ENCODE data around the gene POLR2B.
"Not testable (repeated sequence)": the region's sequence is repeated elsewhere in the genome, so short reads cannot be mapped to it uniquely, and the experiment has no call there.

POLR2B gene

GRCh38 chr4:56986952-56987351 is 8.3 kb downstream of the POLR2B start:
- DNase-seq (ENCODE audit: low read depth): no peak

GRCh38 chr4:56990109-56990905 is 11.6 kb downstream of the POLR2B start:
- DNase-seq (ENCODE audit: low read depth): no peak

- DNase-seq (ENCODE audit: low read depth): no peak
Observed at GRCh38 chr4:56995525-56995924, 16.8 kb downstream of the POLR2B start.

- no peak for DNase-seq (ENCODE audit: low read depth)
Observed at GRCh38 chr4:56999751-57000150, 21.1 kb downstream of the POLR2B start.

- no peak for DNase-seq (ENCODE audit: low read depth)
Observed at GRCh38 chr4:57013543-57014120, 34.9 kb downstream of the POLR2B start.

GRCh38 chr4:57018980-57019379 is 40.3 kb downstream of the POLR2B start:
- DNase-seq (ENCODE audit: low read depth): no peak

- no peak for DNase-seq (ENCODE audit: low read depth)
Observed at GRCh38 chr4:57020467-57021101, 41.9 kb downstream of the POLR2B start.

- DNase-seq (ENCODE audit: low read depth): no peak
Observed at GRCh38 chr4:57023104-57023503, 44.4 kb downstream of the POLR2B start.

- DNase-seq (ENCODE audit: low read depth): no peak
Observed at GRCh38 chr4:57034520-57034919, 55.8 kb downstream of the POLR2B start.

GRCh38 chr4:57037982-57038604 is 59.4 kb downstream of the POLR2B start:
- DNase-seq (ENCODE audit: low read depth): no peak

- DNase-seq (ENCODE audit: low read depth): no peak
Observed at GRCh38 chr4:57039345-57039744, 60.6 kb downstream of the POLR2B start.

GRCh38 chr4:57040510-57040909 is 61.8 kb downstream of the POLR2B start:
- DNase-seq (ENCODE audit: low read depth): no peak

GRCh38 chr4:57041020-57041419 is 62.3 kb downstream of the POLR2B start:
- no peak for DNase-seq (ENCODE audit: low read depth)

GRCh38 chr4:57042711-57043169 is 64.0 kb downstream of the POLR2B start:
- no peak for DNase-seq (ENCODE audit: low read depth)

GRCh38 chr4:57043347-57044251 is 64.9 kb downstream of the POLR2B start:
- no peak for DNase-seq (ENCODE audit: low read depth)

GRCh38 chr4:57044279-57044678 is 65.6 kb downstream of the POLR2B start:
- DNase-seq (ENCODE audit: low read depth): no peak

GRCh38 chr4:57044996-57045395 is 66.3 kb downstream of the POLR2B start:
- DNase-seq (ENCODE audit: low read depth): no peak

GRCh38 chr4:57047046-57047445 is 68.3 kb downstream of the POLR2B start:
- not testable (repeated sequence) for DNase-seq (ENCODE audit: low read depth)

GRCh38 chr4:57048590-57049304 is 70.1 kb downstream of the POLR2B start:
- DNase-seq (ENCODE audit: low read depth): no peak

GRCh38 chr4:57051095-57051494 is 72.4 kb downstream of the POLR2B start:
- DNase-seq (ENCODE audit: low read depth): no peak

- DNase-seq (ENCODE audit: low read depth): no peak
Observed at GRCh38 chr4:57051524-57051923, 72.8 kb downstream of the POLR2B start.

Measured in activated T-cell treated with anti-CD3 and anti-CD28 coated beads for 24 hours (primary cell).